Hepatocyte (in vitro differentiated cells): ENCODE measurements around the gene ACKR3.

ENCODE experiments used
- EZH2phosphoT487 ChIP-seq: fragments of 200-600 bp; sonication (generic); IDR thresholded peaks from one replicate; pipeline ENCODE4 v1.6.1; 2018; ENCODE audit warnings: antibody characterized with exemption, mild to moderate bottlenecking, low read depth, moderate library complexity; ENCODE audit not compliant: unreplicated experiment, severe bottlenecking
- TF ChIP-seq, protein P1 (sequence below): fragments of 200-600 bp; sonication (generic); IDR thresholded peaks from 2 replicates; pipeline ENCODE4 v1.5.1; 2016; ENCODE audit warnings: antibody characterized with exemption, mild to moderate bottlenecking; ENCODE audit not compliant: poor library complexity

DNA sequence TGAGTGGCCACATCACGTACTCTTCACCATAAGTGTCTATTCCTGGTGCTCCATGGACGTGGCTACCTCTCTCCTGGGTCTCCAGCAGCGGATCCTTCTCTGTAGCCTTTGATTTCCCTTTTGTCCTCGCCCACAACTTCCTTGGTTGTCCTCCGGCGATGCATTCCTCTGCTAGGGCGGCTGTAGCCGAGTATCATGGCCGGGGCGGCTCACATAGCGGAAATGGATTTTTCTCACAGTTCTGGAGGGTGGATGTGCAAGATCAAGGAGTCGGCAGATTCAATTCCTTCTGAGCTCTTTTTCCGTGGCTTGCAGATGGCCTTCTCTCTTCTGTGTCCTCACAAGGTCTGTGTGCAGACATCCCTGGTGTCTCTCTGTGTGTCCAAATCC lies 35.7 kb downstream of the ACKR3 start:
- TF ChIP-seq, protein P1, sequence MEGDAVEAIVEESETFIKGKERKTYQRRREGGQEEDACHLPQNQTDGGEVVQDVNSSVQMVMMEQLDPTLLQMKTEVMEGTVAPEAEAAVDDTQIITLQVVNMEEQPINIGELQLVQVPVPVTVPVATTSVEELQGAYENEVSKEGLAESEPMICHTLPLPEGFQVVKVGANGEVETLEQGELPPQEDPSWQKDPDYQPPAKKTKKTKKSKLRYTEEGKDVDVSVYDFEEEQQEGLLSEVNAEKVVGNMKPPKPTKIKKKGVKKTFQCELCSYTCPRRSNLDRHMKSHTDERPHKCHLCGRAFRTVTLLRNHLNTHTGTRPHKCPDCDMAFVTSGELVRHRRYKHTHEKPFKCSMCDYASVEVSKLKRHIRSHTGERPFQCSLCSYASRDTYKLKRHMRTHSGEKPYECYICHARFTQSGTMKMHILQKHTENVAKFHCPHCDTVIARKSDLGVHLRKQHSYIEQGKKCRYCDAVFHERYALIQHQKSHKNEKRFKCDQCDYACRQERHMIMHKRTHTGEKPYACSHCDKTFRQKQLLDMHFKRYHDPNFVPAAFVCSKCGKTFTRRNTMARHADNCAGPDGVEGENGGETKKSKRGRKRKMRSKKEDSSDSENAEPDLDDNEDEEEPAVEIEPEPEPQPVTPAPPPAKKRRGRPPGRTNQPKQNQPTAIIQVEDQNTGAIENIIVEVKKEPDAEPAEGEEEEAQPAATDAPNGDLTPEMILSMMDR, result no peak
- TF ChIP-seq EZH2phosphoT487, result no peak
